Endothelial cell (in vitro differentiated cells): ENCODE measurements around the gene MOBP. TPM values are rescaled to one million over a fixed set of nuclear protein-coding genes. Genes with fewer than 3 reads are reported as not detected.

Experiments used
- DNase-seq: peaks from one replicate; pipeline ENCODE4 v3.0.0; 2021; ENCODE audit warnings: low spot score
- H3K27ac Mint-ChIP-seq: one replicate; pipeline ENCODE4 v1.8.0; 2021; ENCODE audit warnings: mixed read lengths, inconsistent platforms; ENCODE audit not compliant: unreplicated experiment
- H3K27me3 Mint-ChIP-seq: one replicate; pipeline ENCODE4 v1.8.0; 2021; ENCODE audit warnings: mild to moderate bottlenecking, moderate library complexity, mixed read lengths, inconsistent platforms; ENCODE audit not compliant: unreplicated experiment
- H3K36me3 Mint-ChIP-seq: one replicate; pipeline ENCODE4 v1.8.0; 2021; ENCODE audit warnings: mild to moderate bottlenecking, low read depth, mixed read lengths, inconsistent platforms; ENCODE audit not compliant: unreplicated experiment
- H3K4me1 Mint-ChIP-seq: one replicate; pipeline ENCODE4 v1.8.0; 2021; ENCODE audit warnings: mild to moderate bottlenecking, mixed read lengths, inconsistent platforms; ENCODE audit not compliant: unreplicated experiment
- H3K4me3 Mint-ChIP-seq: one replicate; pipeline ENCODE4 v1.8.0; 2021; ENCODE audit warnings: mild to moderate bottlenecking, mixed read lengths, inconsistent platforms; ENCODE audit not compliant: unreplicated experiment
- H3K9me3 Mint-ChIP-seq: one replicate; pipeline ENCODE4 v1.8.0; 2021; ENCODE audit warnings: mixed read lengths, inconsistent platforms; ENCODE audit not compliant: unreplicated experiment
- total RNA-seq: library from RNA; stranded (reverse); fragmentation: NEBNext Ultra II Directional; extraction: Animal tissue kit (Norgen Biotek cat#: 25700); gene quantifications from one replicate; pipeline ENCODE4 v1.2.1, GENCODE V29; 2021; ENCODE audit not compliant: unreplicated experiment
- TF ChIP-seq, protein P1 (sequence below): fragments of 200-600 bp; sonication (generic); IDR thresholded peaks from one replicate; pipeline ENCODE4 v1.5.0; 2021; ENCODE audit warnings: antibody characterized with exemption; ENCODE audit not compliant: unreplicated experiment

The MOBP gene
- total RNA-seq, 1 donor from 2014 or later = not detected

DNA sequence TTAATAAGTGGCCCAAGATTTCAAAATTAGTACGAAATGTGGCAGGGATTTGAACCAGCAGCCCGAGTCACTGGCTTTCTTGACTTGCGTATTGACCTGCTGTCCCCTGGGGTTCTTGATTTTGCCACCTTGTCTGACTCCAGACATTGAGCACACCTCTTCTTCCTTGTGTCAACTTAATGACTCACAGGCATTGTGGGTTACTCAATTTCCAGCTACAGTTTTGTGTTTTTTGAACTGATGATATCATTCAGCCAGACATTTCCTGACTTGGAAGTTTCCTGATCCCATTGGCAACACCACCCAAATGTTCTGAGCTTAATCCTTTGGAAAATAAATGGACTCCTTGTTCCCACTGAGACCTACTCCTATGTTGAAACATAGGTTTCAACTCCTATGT, 64.2 kb downstream of the MOBP start:
- no peaks in the 10 kb centered on the region for H3K9me3 Mint-ChIP-seq
- no peak overlapping the region for H3K4me3 Mint-ChIP-seq
- peaks cover 6% of the 10 kb centered on the region for H3K4me1 Mint-ChIP-seq
- H3K27me3 Mint-ChIP-seq = no peaks in the 10 kb centered on the region
- no peak for DNase-seq
- no peaks in the 10 kb centered on the region for H3K36me3 Mint-ChIP-seq
- TF ChIP-seq, protein P1, sequence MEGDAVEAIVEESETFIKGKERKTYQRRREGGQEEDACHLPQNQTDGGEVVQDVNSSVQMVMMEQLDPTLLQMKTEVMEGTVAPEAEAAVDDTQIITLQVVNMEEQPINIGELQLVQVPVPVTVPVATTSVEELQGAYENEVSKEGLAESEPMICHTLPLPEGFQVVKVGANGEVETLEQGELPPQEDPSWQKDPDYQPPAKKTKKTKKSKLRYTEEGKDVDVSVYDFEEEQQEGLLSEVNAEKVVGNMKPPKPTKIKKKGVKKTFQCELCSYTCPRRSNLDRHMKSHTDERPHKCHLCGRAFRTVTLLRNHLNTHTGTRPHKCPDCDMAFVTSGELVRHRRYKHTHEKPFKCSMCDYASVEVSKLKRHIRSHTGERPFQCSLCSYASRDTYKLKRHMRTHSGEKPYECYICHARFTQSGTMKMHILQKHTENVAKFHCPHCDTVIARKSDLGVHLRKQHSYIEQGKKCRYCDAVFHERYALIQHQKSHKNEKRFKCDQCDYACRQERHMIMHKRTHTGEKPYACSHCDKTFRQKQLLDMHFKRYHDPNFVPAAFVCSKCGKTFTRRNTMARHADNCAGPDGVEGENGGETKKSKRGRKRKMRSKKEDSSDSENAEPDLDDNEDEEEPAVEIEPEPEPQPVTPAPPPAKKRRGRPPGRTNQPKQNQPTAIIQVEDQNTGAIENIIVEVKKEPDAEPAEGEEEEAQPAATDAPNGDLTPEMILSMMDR = no peak
- peak overlapping the region; percentile 9 for H3K27ac Mint-ChIP-seq

DNA sequence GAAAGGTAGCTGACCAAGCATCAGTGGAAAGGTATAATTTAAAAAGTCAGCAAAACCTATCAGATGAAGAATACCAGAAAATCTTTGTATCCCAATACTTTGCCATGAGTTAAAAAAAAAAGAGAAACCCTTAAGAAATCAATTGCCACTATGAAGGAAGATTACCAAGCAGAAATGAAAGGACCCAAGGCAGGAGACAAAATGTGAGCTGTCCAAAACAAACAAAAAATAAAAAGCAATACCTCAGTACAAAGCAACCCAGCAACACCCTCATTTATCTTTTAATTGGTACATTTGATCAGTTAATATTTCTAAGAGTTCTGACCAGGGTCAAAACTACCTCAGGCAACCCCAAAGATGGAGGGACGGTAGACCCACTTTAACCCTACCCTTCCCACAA, 65.3 kb downstream of the MOBP start:
- no peaks in the 10 kb centered on the region for H3K36me3 Mint-ChIP-seq
- H3K4me1 Mint-ChIP-seq = peaks cover 6% of the 10 kb centered on the region
- no peak overlapping the region for H3K27ac Mint-ChIP-seq
- H3K4me3 Mint-ChIP-seq = no peak overlapping the region
- no peak for DNase-seq
- no peaks in the 10 kb centered on the region for H3K27me3 Mint-ChIP-seq
- TF ChIP-seq, protein P1 = no peak
- H3K9me3 Mint-ChIP-seq = no peaks in the 10 kb centered on the region

DNA sequence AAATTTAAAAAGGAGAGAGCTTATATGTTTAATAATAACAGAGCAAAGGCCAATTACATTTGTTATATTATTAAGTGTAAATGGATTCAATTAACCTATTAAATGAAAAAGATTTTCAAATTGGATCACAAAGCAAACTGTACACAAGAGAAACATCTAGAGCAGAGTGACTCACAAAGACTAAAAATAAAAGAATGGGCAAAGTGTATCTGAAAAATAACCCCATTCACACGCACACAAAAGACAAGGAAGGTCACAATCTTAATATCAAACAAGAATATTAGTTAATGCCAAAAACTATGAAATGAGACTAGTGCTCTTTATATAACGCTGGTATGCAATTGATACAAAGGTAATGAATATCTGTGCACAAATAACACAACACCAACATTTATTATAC, 65.7 kb downstream of the MOBP start:
- Mint-ChIP-seq H3K27me3 (no peaks in the 10 kb centered on the region), H3K27ac (no peak overlapping the region), H3K4me1 (peaks cover 6% of the 10 kb centered on the region), H3K9me3 (no peaks in the 10 kb centered on the region), H3K36me3 (no peaks in the 10 kb centered on the region), H3K4me3 (no peak overlapping the region)
- DNase-seq = no peak
- TF ChIP-seq, protein P1 = no peak

- TF ChIP-seq, protein P1 = no peak
- H3K27ac Mint-ChIP-seq = no peak overlapping the region
Measured at GRCh38 chr3:39540162-39540921, 72.9 kb downstream of the MOBP start.

DNA sequence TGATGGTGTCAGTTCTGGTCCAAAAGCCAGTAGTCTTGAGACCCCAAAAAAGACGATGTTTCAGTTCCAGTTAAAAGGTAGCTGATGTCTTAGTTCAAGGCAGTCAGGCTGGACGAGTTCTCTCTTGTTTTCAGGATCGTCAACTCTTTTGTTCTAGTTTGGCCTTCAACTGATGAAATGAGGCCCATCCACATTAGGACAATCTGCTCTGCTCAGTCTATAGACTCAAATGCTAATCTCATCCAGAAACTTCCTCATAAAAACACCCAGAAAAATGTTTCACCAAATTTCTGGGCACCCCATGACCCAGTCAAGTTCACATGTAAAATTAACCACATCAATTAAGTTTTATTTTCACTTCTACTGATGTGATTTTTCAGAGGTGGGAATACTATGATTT, 74.0 kb downstream of the MOBP start:
- H3K4me3 Mint-ChIP-seq = no peak overlapping the region
- no peak overlapping the region for H3K27ac Mint-ChIP-seq
- DNase-seq = no peak
- H3K4me1 Mint-ChIP-seq = no peaks in the 10 kb centered on the region
- no peaks in the 10 kb centered on the region for H3K27me3 Mint-ChIP-seq
- no peaks in the 10 kb centered on the region for H3K36me3 Mint-ChIP-seq
- no peaks in the 10 kb centered on the region for H3K9me3 Mint-ChIP-seq
- TF ChIP-seq, protein P1 = no peak

More at GRCh38 chr3:39540162-39540921, 72.9 kb downstream of the MOBP start:
- Mint-ChIP-seq H3K36me3 (no peaks in the 10 kb centered on the region), H3K4me1 (no peaks in the 10 kb centered on the region), H3K4me3 (no peak overlapping the region), H3K27me3 (no peaks in the 10 kb centered on the region), H3K9me3 (no peaks in the 10 kb centered on the region)
- DNase-seq = no peak
